HEK293T (cell line): ENCODE results near the gene FHOD3.
"Not testable (repeated sequence)": the region's sequence is repeated elsewhere in the genome, so short reads cannot be mapped to it uniquely, and the experiment has no call there.

Experiments used
- CTCF ChIA-PET: fragments of 350-600 bp; formaldehyde crosslinking; extraction: SDS; loops from one replicate; lab custom pipeline; 2021; ENCODE audit warnings: antibody characterized with exemption, inconsistent platforms; lab: Yijun Ruan, JAX
- POLR2A ChIA-PET: fragments of 350-600 bp; formaldehyde crosslinking; extraction: SDS; loops from one replicate; lab custom pipeline; 2020; ENCODE audit warnings: antibody characterized with exemption, inconsistent platforms; lab: Yijun Ruan, JAX
- DNase-seq: peaks from one replicate; pipeline ENCODE4 v3.0.0; 2012; ENCODE audit warnings: mixed read lengths; ENCODE audit errors: extremely low spot score
- ARNT ChIP-seq: fragments of 450-650 bp; IDR thresholded peaks from 2 replicates; pipeline ENCODE4 v1.6.1; 2017; ENCODE audit warnings: mild to moderate bottlenecking
- BHLHE40 ChIP-seq: fragments of 450-650 bp; IDR thresholded peaks from 2 replicates; pipeline ENCODE4 v1.6.1; 2016; ENCODE audit warnings: mild to moderate bottlenecking, moderate library complexity, borderline replicate concordance
- CTBP1 ChIP-seq: fragments of 450-650 bp; IDR thresholded peaks from 2 replicates; pipeline ENCODE4 v1.6.1; 2016; ENCODE audit warnings: borderline replicate concordance
- ELF4 ChIP-seq: fragments of 450-650 bp; IDR thresholded peaks from 2 replicates; pipeline ENCODE4 v1.6.1; 2017; ENCODE audit warnings: antibody characterized with exemption
- FOXA1 ChIP-seq: fragments of 450-650 bp; IDR thresholded peaks from 2 replicates; pipeline ENCODE4 v1.6.1; 2016; ENCODE audit warnings: mild to moderate bottlenecking
- FOXK2 ChIP-seq: fragments of 450-650 bp; IDR thresholded peaks from 2 replicates; pipeline ENCODE4 v1.6.1; 2016; ENCODE audit warnings: mild to moderate bottlenecking
- FOXM1 ChIP-seq: fragments of 450-650 bp; IDR thresholded peaks from 2 replicates; pipeline ENCODE4 v1.6.1; 2017; ENCODE audit warnings: mild to moderate bottlenecking, borderline replicate concordance
- HDGF ChIP-seq: fragments of 450-650 bp; IDR thresholded peaks from 2 replicates; pipeline ENCODE4 v1.6.1; 2017; ENCODE audit warnings: antibody characterized with exemption, borderline replicate concordance
- L3MBTL2 ChIP-seq: fragments of 450-650 bp; conservative IDR thresholded peaks from 2 replicates; pipeline ENCODE4 v1.6.1; 2016; ENCODE audit warnings: mild to moderate bottlenecking
- LEF1 ChIP-seq: fragments of 450-650 bp; IDR thresholded peaks from 2 replicates; pipeline ENCODE4 v1.6.1; 2017; ENCODE audit warnings: mild to moderate bottlenecking, borderline replicate concordance
- NFRKB ChIP-seq: fragments of 450-650 bp; IDR thresholded peaks from 2 replicates; pipeline ENCODE4 v1.6.1; 2016; ENCODE audit warnings: mild to moderate bottlenecking, moderate library complexity
- SP1 ChIP-seq: fragments of 450-650 bp; IDR thresholded peaks from 2 replicates; pipeline ENCODE4 v1.6.1; 2017
- SUZ12 ChIP-seq: fragments of 450-650 bp; IDR thresholded peaks from 2 replicates; pipeline ENCODE4 v1.6.1; 2016; ENCODE audit warnings: mild to moderate bottlenecking
- TARDBP ChIP-seq: fragments of 450-650 bp; IDR thresholded peaks from 2 replicates; pipeline ENCODE4 v1.6.1; 2016
- ZNF384 ChIP-seq: fragments of 450-650 bp; IDR thresholded peaks from 2 replicates; pipeline ENCODE4 v1.6.1; 2016
- TF ChIP-seq, protein P1 (sequence below): fragments of 450-650 bp; IDR thresholded peaks from 2 replicates; pipeline ENCODE4 v1.6.1; 2016

The FHOD3 gene

DNA sequence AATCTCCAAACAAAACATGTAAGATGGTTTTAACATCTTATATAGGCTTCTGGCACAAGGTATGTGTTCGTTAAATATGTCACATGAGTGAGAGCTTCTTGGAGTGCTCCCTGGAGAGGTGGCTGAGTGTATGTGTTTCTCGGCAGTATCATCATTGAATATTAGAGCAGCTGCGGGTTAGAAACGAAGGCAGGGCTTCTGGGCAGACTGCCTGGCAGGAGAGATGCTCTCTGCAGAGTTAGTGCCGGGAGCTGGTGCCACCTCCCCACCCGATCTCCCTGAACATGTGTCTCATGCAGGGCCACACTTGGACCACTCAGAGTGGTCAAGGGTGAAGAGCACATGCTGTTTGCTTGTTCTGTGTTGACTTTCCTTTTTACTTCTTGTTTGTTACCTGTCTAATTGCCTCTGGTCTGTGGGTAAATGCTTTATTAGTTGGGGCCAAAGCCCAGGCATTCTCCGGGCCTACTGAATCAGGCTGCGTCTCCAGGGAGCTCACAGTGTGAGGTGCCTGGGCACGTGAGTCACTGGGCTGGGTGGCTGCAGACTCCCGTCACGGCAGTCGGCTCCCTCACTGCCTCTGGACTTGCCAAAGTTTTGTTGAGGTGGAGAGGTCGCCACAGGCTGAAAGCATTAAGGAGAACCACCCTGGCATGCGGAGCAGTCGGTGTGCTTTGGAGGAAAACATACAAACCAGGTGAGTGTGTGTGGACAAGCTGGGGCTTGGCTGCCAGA, 246.6 kb downstream of the FHOD3 start:
- no peak for DNase-seq
- CTCF ChIA-PET = no interaction called here
- POLR2A ChIA-PET = interaction anchor here (0.9 kb wide), 1 partner anchor 10 kb away, joined by 3 read pairs; no protein-coding TSS in a partner anchor
- TF ChIP-seq SUZ12 (no peak), ZNF384 (no peak), FOXA1 (no peak), CTBP1 (no peak), NFRKB (no peak), LEF1 (no peak), ARNT (no peak), SP1 (no peak), TARDBP (no peak)
- TF ChIP-seq, protein P1, sequence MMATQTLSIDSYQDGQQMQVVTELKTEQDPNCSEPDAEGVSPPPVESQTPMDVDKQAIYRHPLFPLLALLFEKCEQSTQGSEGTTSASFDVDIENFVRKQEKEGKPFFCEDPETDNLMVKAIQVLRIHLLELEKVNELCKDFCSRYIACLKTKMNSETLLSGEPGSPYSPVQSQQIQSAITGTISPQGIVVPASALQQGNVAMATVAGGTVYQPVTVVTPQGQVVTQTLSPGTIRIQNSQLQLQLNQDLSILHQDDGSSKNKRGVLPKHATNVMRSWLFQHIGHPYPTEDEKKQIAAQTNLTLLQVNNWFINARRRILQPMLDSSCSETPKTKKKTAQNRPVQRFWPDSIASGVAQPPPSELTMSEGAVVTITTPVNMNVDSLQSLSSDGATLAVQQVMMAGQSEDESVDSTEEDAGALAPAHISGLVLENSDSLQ = no peak

DNA sequence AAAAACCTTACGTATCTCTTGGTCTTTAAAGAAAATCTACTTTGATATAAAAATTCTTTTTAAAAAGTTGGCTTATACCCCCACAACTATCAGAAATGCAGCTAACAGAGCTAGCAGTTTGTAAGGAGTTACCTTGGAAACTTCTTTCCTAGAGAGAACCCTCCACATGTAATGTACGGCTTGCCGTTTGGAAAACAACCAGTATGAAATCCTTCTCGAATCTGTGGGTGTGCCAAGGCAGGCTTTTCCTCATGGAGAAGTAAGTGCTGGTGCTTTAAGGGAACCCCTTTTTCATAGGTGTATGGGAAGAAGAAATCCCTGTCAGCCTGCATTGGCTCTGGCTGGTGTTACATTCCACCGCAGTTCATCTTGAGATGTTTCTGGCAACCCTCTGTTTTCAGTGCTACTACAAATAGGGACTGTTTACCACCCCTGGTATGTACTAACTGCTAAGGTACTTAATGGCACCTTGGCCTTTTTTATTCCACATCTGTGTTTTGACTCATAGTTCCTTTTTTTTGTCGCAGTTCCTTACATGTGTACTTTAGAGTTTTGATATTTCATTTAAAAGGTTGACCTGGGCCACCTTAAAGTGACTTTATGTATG, 248.4 kb downstream of the FHOD3 start:
- TF ChIP-seq BHLHE40 (no peak), ZNF384 (no peak), FOXK2 (no peak), FOXM1 (no peak), SUZ12 (no peak), ARNT (no peak), SP1 (no peak), NFRKB (no peak), FOXA1 (no peak)

DNA sequence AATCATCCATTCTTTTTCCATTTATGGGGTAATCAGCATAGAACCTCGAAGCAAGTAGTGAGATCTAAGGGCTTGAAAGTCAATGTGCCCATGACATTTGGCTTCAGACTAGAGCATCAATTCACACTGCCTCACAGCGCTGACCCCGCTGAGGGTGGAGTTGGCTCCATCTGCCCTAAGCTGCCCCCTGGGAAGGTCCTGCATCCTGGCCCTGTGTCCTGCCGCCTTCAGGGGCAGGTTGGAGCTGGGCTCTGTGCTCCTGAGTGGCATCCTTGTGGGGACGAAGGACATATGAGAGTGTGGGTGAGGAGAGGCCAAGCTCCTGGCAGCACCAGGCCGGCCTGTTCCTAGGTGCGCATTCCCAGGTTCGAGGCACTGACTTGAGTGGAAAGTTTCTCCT, 249.4 kb downstream of the FHOD3 start:
- CTCF ChIA-PET = no interaction called here
- POLR2A ChIA-PET = no interaction called here
- TF ChIP-seq HDGF = no peak
- no peak for TF ChIP-seq FOXA1
- TF ChIP-seq BHLHE40 = no peak
- TF ChIP-seq L3MBTL2 = no peak
- no peak for TF ChIP-seq TARDBP
- TF ChIP-seq ELF4 = no peak
- no peak for DNase-seq

More for the DNA sequence above, 248.4 kb downstream of the FHOD3 start:
- CTCF ChIA-PET = no interaction called here
- DNase-seq = no peak
- POLR2A ChIA-PET = no interaction called here

DNA sequence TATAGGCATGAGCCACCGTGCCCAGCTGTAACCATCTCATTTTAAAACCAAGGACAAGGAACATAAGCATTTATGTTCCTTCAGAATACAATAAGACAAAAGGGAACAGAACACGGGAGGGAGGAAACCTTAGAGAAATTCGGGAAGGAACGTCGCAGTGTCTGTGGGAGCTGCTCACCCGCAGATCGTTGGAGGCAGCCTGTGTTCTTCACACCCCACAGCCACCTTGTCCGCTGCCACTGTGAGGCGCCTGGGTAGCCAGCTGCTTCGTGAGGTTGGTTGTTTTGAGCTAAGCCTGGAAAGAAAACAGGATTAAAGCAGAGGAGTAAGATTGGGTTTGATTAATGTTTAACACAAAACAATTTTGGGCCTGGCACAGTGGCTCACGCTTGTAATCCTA, 250.0 kb downstream of the FHOD3 start:
- ChIA-PET POLR2A (no interaction called here), CTCF (no interaction called here)
- TF ChIP-seq ARNT (no peak), L3MBTL2 (no peak), FOXA1 (no peak), BHLHE40 (no peak), SP1 (no peak), SUZ12 (no peak), HDGF (no peak), TARDBP (no peak)
- TF ChIP-seq, protein P1 = no peak

DNA sequence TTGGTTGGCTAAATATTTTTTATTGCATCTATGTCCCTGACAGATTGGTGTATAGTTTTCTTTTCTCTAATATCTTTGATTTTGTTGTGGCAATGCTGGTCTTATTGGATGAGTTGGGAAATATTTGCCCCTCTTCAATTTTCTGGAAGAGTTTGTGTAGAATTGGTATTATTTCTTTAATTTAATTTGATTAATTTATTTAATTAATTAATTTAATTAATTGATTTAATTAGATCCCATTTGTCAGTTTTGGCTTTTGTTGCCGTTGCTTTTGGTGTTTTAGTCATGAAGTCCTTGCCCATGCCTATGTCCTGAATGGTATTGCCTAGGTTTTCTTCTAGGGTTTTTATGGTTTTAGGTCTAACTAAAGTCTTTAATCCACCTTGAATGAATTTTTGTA, 253.8 kb downstream of the FHOD3 start:
- CTCF ChIA-PET, POLR2A ChIA-PET: not testable (repeated sequence)

More for the DNA sequence above, 250.0 kb downstream of the FHOD3 start:
- no peak for DNase-seq

DNA sequence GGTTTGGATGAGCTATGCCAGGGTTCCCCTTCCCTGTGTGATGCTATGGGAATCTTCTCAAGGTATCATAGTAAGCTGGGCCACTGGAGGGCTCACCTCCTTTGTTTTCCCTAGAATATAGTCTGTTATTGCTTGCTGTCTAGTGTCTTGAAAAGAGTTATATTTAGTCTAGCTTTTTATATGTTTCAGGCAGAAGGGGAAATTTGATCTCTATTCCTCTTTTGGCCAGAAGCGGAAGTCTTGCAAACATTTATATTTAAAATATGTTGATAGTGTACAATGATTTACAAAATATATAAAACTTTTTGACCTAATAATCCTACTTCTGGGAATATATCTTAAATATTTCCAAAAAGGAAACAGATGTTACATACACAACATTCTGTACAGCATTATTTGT, 260.7 kb downstream of the FHOD3 start:
- TF ChIP-seq SP1 = no peak
- no peak for TF ChIP-seq HDGF
- no peak for TF ChIP-seq TARDBP
- no peak for TF ChIP-seq ZNF384
- no peak for TF ChIP-seq FOXA1
- TF ChIP-seq FOXM1 = no peak
- TF ChIP-seq, protein P1 = no peak
- no peak for TF ChIP-seq FOXK2
- TF ChIP-seq CTBP1 = no peak
- no peak for TF ChIP-seq ARNT
- no peak for TF ChIP-seq ELF4
- TF ChIP-seq BHLHE40 = no peak
- no peak for TF ChIP-seq L3MBTL2
- TF ChIP-seq NFRKB = no peak
- TF ChIP-seq LEF1 = no peak
- TF ChIP-seq SUZ12 = no peak
- ChIA-PET POLR2A (no interaction called here), CTCF (interaction anchor here (0.6 to 1.4 kb wide), 2 partner anchors 15 to 274 kb away, joined by 3 read pairs; no protein-coding TSS in a partner anchor)
- DNase-seq = no peak

More for the DNA sequence above, 253.8 kb downstream of the FHOD3 start:
- not testable (repeated sequence) for DNase-seq
